Esophagus squamous epithelium (tissue), 4 donors: ENCODE results near the gene PCNX4.

Experiments used
- POLR2A ChIP-seq, 4 donors: fragments of 450-650 bp; IDR thresholded peaks; one replicate each; pipeline ENCODE4 v1.6.1; 2017; ENCODE audit warnings: antibody characterized with exemption in 4 of 4, mild to moderate bottlenecking in 4 of 4, moderate library complexity in 3 of 4
- TF ChIP-seq, protein P1 (sequence below), 6 experiments: fragments of 450-650 bp in 4 of 6; fragments of 200-600 bp in 2 of 6; sonication (generic) in 2 of 6; IDR thresholded peaks; one replicate each; pipeline ENCODE4 v1.5.1; 2016 to 2019; ENCODE audit warnings: antibody characterized with exemption in 6 of 6, mild to moderate bottlenecking in 4 of 6, moderate library complexity in 4 of 6

DNA sequence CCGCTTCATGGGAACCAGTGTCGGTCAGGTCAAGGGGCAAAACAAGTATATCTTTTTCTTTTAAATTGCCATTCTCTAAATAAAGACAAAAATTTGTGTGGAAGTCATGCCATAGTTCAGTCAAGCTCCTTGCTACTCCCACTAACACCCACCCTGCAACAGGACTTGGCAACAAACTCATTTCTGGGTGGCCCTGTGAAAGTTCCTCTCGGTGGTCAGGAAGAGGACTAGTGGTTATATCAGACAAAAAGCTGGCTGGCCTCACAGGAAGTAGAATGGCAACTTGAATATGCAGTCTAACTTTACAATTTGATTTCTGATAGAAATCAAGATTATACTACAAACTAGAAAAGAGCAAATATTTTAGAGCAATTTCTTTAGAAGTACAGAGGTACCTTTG, 62.3 kb downstream of the PCNX4 start:
- TF ChIP-seq, protein P1, sequence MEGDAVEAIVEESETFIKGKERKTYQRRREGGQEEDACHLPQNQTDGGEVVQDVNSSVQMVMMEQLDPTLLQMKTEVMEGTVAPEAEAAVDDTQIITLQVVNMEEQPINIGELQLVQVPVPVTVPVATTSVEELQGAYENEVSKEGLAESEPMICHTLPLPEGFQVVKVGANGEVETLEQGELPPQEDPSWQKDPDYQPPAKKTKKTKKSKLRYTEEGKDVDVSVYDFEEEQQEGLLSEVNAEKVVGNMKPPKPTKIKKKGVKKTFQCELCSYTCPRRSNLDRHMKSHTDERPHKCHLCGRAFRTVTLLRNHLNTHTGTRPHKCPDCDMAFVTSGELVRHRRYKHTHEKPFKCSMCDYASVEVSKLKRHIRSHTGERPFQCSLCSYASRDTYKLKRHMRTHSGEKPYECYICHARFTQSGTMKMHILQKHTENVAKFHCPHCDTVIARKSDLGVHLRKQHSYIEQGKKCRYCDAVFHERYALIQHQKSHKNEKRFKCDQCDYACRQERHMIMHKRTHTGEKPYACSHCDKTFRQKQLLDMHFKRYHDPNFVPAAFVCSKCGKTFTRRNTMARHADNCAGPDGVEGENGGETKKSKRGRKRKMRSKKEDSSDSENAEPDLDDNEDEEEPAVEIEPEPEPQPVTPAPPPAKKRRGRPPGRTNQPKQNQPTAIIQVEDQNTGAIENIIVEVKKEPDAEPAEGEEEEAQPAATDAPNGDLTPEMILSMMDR (IDR thresholded peaks at IDR 0.05): no peak
- TF ChIP-seq POLR2A (IDR thresholded peaks at IDR 0.05): no peak
